Skin of body (tissue), 3 donors: ENCODE data around the gene ARHGAP42. TPM values are rescaled to one million over a fixed set of nuclear protein-coding genes. Genes with fewer than 3 reads are reported as not detected.
A peak's percentile ranks its signal among the peaks of the same experiment; 100 is the strongest.

Experiments used
- DNase-seq: peaks from one replicate; lab custom pipeline; 2025; lab: John Stamatoyannopoulos, UW
- small RNA-seq: library from RNA; depleted of rRNA; stranded (forward); fragments of <200 nt; gene quantifications from one replicate; pipeline ENCODE3, GENCODE V24; 2014; ENCODE audit warnings: low replicate concordance
- total RNA-seq: library from RNA; depleted of rRNA; stranded (reverse); fragments of >200 nt; gene quantifications from one replicate; pipeline ENCODE4 v1.2.3, GENCODE V29; 2014

ARHGAP42 gene
- total RNA-seq, 1 donor from 2014 or later, result 30.1 TPM

DNA sequence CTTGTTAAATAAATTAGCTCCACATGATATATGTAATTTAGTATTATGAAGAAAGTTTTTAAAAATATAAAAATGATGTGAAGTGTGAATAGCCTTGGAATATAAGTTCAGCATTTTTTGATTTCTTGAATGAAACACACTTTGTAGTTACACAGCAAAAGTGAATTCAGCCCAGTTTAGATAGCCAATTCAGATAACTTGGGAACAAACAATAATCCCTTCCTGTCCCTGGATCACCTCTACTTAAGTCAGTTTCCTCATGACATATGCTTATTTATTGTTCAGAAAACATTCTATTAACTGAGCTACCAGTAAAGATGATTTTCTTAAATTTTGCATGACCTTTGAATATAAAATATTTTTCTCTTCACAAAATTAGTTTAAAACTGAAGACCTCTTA lies 335.2 kb downstream of the ARHGAP42 start:
- no peak for DNase-seq

- DNase-seq, result no peak
These were observed 341.6 kb downstream of the ARHGAP42 start for GRCh38 chr11:101028644-101029043.

DNA sequence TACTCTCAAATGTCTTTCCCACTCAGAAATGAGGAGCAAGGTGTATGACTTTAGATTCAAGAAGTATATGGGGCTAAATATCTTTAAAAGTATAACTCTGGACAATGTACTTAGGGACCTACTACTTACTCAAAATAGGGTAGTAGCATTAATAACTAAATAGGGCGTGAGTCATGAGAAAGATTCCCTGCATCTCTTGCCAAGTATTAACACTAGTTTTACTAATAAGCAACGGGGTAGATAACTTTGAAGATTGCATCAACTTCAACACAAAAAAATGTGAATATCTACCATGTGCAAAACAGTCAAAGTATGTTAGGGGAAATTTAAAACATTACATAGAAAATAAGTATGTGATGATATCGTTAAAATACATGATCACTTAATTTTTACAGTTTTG lies 342.9 kb downstream of the ARHGAP42 start:
- DNase-seq, result no peak

GRCh38 chr11:101030692-101031091 lies 343.6 kb downstream of the ARHGAP42 start:
- no peak for DNase-seq

DNA sequence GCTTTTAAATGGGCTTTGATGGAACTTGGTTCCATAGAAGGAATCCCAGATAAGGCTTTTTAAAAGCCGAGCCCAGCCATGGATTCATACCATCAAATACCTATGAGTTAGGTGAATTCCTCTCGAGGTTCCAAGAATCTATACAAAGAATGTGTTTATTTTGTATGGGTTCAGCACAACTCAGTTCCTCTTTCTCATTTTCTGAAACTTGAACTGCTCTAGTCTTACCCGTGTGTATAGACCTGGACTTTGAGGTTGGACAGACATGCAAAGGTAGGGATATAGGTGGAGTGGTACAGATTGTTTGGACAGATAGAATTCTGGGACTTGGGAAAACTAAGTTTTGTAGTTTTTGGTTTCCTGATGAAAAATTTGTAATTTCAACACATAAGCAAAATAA lies 344.6 kb downstream of the ARHGAP42 start:
- DNase-seq, result no peak

DNA sequence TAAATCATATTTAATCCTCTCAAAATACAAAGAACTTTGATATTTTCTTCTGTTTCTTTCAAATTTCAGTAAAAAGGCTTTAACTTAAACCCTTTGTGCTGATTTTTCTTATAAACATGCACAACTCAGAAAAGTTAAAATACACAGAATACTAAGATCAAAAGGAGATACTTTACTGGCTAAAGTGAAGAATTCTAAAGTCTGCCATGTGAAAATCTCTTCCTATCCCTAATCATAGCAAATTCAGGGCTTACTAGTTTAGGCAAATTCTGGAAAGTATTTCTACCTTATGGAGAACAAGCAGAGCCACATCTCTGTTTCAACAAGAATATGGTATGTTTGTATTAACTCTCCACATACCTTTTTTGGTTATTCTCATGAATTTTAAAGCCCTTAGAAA lies 345.9 kb downstream of the ARHGAP42 start:
- no peak for DNase-seq

DNA sequence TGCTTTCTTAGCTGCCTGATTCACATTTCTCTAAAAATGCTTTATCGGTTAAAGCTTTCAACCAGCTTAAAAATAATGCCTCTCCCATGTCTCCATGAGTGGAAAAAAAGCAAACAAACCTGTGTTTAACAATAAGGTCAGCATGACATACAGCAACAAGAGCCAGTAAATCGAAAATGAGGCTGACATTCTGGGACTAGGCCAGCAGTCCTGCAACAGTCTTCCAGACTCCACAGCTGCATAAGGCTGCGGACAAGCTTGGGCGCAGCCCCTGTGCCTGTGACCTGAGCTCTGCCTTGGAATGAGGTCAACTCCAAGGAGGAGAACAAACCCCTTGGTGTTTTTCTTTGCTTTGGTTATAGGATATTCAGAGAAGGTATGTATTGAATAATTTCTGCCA lies 347.0 kb downstream of the ARHGAP42 start:
- DNase-seq, result peak; percentile 36

DNA sequence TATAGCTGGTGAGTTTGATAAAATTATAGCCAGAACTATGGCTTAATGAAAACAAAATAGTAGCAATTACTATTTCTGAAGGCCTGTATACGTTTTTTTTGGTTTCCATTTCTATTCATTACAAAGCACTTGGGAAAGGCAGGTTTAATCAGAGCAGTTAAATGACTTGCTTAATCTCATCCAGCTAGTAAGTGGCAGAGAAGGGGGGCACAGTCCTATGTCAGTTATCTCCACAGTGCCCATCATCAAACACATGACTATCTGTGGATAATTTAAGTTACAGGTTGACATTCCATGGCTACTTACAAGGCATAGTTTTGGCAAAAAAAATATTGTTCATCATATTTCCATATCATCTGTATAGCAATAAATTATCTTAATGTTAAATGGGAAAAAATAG lies 348.8 kb downstream of the ARHGAP42 start:
- no peak for DNase-seq

Small RNA genes within 50 kb of the gene (small RNA-seq; reads per million reads assigned to genes)
- gene RN7SL222P, result not detected
